UCSD-AML1 (cell line): ENCODE measurements around the gene SERBP1.

Experiments used
- DNase-seq: peaks from one replicate; lab custom pipeline; 2025; ENCODE audit not compliant: unreplicated experiment; lab: John Stamatoyannopoulos, UW

SERBP1 gene

DNA sequence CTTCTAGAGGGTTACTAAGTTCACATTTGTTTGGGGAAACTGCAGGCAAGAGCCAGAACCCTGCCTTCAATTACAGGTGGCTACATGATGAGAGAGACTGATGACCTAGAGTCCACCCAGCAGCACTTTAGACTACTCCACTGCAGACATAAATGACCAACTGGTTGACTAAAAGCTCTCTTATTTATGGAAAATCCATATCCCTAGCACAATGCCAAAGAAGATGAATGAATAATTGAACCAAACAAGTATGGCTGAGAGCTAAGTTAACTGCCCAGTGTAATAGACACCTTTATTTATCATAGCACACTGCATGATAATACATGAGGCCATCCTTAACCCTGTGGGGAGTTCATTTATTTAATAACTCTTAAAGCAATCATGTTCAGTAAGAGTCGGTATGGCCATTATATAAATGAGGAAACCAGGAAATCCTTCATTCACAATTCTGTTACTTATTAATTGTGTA, 62.1 kb downstream of the SERBP1 start:
- no peak for DNase-seq

DNA sequence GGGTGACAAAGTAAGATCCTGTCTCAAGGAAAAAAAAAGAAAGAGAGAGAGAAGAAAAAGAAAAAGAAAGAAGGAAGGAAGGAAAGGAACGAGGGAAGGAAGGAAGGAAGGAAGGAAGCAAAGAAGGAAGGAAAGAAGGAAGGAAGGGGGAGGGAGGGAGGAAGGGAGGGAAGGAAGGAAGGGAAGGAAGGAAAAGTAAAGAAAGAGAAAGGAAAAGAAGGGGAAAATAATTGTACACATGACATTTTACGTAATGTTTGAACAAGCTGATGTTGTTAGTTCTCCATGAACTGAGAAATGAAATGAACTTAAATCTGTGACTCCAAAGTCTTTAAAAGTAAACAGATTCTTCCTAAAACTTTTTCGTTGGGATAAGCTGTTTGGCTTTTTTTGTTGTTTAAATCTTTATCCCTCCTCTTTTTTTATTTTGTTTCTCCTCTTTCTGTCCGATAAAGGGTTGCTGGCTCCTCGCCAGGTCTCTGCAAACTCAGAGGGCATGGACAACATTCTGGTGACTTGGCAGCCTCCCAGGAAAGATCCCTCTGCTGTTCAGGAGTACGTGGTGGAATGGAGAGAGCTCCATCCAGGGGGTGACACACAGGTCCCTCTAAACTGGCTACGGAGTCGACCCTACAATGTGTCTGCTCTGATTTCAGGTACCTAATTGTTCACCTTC, 62.7 kb downstream of the SERBP1 start:
- DNase-seq: no peak

DNA sequence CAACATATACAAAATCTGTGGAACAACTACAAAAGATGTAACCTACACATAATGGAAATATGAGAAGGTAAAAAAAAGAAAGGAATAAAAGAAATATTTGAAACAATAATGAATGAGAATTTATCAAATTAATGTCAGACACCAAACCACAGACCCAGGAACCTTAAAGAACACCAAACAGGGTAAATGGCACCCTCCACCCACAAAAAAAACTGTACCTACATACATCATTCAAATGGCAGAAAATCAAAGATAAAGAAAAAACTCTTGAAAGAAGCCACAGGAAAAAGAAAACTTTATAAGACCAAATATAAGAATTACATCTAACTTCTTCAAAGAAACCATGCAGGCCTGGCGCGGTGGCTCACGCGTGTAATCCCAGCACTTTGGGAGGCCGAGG, 68.6 kb downstream of the SERBP1 start:
- DNase-seq: no peak

DNA sequence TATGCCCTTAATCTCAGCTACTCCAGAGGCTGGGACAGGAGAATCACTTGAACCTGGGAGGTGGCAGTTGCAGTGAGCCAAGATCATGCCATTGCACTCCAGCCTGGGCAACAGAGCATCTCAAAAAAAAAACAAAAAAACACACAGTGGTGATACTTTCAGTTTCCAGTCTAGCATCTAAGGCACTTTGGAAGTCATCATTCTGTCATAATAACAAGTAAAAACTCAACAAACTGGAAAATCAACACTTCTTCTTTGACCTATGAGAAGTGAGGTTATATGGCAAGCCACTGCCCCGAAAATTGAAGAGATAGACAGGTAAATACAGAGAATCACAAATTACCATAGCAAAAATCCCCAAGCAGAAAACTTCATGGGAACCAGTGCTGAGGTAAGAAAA, 70.6 kb downstream of the SERBP1 start:
- no peak for DNase-seq
